GM12873 (cell line): ENCODE data around the gene POMT2.

Source experiments
- TF ChIP-seq, protein P1 (sequence below): IDR thresholded peaks from 2 replicates; pipeline ENCODE4 v1.5.1; 2012; ENCODE audit warnings: low read depth, mild to moderate bottlenecking, moderate library complexity, low read length, control low read depth; ENCODE audit not compliant: insufficient read depth; ENCODE audit errors: missing control alignments

The POMT2 gene

DNA sequence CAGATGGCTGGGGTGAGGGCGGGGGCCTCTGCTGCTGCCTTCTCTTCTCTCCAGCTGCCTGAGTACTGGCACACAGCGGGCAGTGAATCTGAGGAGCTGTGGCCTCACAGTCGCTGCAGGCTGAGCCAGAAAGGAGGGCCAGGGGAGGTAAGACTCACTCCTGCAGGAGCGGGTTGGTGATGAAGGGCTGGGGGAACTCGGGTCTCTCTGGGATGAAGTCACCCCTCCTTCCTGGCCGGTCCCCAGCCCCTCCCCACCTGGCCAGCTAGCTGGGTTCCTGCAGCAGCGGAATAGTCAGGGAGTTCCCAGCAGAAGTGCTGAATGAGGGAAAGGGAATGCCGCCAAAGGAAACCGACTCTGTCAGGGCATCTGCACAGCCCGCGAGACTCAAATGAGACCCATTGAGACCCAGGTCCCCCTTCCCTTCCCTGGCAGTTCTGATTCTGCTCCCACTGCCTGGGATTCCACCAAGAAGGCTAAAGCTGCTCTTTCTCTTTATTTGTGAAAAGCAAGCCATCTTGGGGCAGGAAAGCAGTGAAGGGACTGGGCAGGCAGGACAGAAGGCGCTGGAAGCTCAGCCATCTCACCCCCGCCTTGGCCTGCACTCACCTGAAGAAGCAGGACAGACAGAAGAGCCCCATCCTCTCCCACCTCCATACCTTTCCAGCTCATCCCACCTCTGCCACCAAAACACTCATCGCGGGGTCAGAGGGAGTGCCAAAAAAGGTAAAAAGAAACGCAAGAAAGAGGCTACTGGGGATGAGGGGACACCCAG, 54.9 kb downstream of the POMT2 start:
- TF ChIP-seq, protein P1, sequence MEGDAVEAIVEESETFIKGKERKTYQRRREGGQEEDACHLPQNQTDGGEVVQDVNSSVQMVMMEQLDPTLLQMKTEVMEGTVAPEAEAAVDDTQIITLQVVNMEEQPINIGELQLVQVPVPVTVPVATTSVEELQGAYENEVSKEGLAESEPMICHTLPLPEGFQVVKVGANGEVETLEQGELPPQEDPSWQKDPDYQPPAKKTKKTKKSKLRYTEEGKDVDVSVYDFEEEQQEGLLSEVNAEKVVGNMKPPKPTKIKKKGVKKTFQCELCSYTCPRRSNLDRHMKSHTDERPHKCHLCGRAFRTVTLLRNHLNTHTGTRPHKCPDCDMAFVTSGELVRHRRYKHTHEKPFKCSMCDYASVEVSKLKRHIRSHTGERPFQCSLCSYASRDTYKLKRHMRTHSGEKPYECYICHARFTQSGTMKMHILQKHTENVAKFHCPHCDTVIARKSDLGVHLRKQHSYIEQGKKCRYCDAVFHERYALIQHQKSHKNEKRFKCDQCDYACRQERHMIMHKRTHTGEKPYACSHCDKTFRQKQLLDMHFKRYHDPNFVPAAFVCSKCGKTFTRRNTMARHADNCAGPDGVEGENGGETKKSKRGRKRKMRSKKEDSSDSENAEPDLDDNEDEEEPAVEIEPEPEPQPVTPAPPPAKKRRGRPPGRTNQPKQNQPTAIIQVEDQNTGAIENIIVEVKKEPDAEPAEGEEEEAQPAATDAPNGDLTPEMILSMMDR: no peak

DNA sequence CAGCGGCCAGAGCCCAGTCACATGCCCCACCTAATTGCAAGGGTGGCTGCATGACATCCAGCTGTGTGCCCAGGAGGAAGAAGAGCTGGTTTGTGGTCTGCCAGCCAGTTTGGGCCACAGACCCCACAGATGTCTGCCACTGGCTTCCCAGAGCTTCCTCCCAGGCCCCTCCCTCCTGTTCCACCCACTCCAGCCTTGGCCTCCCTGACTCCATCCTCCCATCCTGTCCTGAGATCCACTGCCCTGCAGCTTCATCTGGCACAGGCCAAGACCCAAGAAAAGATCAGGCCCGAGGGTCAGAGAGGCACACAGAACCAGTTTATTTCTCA, 55.5 kb downstream of the POMT2 start:
- TF ChIP-seq, protein P1: no peak

DNA sequence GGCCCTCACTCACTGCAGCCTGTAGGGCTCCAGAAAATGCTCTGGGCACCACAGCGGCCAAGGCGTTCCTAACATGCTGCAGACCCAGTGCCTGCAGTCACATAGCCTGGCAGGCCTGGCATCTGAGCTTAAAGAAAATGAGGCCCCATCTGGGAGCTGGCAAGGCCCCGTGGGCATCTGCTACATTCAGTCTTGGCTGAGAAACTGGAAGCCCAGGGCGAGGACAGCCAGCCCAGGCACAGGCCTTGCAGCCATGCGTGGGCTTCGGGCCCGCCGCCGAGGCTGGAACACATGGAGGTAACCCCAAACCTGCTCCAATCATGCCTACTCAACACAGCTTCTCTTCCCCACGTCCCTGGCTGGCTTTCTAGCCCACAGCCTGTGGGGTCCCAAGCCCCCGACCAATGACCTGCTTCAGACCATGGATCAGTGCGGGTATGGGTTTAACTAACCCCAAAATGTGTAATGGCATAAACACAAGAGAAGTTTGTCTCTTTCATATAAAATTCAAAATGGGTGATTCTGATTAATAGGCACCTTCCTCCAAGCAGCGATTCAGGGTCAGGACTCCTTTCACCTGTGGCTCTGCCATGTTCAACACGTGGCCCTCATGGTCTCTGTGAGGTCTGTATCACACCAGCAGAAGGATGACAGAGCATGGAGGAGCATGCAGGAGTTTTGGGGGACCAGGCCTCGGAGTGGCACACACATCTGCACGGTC, 56.1 kb downstream of the POMT2 start:
- TF ChIP-seq, protein P1: no peak

DNA sequence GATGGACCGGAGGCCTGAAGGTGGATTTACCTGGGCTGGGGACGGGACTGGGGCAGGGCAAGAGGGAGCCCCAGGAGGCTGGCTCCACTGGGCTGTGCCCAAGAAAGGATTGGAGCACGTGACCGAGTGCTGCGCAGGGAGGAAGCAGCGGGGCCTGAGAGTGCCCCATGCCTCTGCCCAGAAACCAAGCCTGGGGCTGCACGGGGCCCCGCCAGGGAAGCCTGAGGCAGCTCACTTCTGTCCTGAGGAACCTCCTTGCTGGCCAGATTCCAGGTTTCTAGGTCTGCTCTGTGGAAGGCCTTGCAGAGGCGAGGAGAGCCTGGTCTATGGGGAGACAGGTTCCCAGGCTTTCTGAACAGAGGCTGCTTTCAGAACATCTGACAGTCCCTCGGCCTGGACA, 60.1 kb downstream of the POMT2 start:
- TF ChIP-seq, protein P1: no peak

DNA sequence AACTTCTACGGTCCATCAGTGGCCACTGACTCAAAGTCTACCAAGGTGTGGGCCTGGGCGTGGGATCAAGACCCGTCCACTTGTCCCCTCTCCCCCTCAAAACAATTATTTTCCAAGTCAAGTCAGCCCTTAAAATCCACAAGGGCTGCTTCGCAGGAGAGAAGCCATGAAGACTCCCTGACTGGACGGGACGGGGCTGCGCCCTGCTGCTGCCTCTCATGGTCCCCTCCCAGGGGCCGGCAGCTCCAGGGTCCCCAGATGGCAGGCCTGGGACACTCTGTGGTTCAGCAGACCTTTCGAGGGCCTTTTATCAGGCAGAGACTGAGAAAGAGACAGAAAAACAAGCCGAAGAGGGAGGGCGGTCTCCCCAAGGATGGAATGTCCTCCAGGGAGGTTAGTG, 60.5 kb downstream of the POMT2 start:
- TF ChIP-seq, protein P1: no peak

DNA sequence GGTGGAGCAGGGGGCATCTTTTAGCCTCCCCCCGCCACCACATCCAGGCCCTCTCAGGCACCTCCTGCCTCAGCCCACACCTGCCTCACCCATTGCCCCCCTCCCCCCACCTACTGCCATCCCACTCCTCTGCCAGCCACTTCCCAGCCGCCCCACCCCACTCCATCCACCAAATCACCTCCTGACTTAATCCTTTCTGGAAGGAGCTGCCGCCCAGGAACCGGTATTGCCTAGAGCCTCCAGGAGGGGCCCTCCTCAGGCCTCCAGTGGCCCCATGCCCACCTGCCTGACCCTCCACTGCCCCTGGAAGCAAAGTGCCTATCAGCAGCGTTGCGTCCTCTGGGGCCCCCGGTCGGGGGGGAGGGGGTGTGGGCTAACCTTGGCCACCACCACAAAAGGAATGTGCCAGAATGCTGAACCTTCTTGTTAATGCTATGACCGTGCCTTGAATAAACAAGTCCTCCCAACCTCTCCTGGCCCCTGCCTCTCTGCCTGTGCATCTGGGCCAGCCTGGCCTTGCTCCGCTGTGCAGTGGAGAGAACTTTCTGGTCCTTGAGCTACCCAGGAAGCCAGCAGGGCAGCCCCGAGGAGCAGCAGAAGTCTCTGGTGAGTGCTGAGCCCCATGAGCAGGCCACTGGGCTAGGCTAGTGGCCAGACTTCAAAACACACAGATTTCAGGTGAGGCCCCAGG, 61.5 kb downstream of the POMT2 start:
- TF ChIP-seq, protein P1: no peak

DNA sequence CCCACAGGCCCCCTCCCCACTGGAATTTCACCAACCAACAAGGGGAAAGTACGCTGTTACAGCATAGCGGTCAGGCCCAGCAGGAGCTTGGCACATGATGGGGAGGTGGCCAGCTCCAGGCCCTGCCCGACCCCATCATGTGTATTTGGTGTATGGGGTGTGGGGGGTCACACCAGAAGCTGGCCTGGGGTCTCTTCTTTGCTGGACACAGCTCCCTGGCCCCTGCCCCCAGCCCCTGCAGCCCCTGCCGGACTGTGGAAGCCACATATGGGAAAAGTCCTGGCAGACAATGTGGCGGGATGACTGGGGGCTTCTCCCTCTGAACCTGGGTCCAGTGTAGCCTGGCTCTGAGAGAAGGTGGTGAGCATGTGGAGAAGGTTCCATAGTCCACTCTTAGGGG, 62.1 kb downstream of the POMT2 start:
- TF ChIP-seq, protein P1: no peak
